GM21423 (cell line): ENCODE measurements around the gene CPNE7.
"Not testable (repeated sequence)": the region's sequence is repeated elsewhere in the genome, so short reads cannot be mapped to it uniquely, and the experiment has no call there.

ENCODE experiments used
- ATAC-seq: cut with Tn5 transposase; IDR thresholded peaks from one replicate; pipeline ENCODE4 v1.9.1; 2021; ENCODE audit warnings: mild to moderate bottlenecking, moderate library complexity; ENCODE audit not compliant: unreplicated experiment

CPNE7 gene

DNA sequence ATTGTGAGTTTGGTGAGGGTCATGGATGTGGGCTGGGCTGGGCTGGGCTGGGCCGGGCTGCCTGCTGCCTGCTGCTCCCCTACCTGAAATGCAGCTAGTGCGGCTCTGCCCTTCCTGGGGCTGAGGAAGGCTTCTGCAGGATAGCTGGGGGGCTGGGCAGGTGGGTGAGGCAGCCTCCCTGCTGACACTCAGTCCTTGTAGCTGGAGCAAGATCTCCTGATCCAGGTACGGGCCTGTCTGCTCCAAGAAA lies 10.4 kb upstream of the CPNE7 start:
- no peak for ATAC-seq

DNA sequence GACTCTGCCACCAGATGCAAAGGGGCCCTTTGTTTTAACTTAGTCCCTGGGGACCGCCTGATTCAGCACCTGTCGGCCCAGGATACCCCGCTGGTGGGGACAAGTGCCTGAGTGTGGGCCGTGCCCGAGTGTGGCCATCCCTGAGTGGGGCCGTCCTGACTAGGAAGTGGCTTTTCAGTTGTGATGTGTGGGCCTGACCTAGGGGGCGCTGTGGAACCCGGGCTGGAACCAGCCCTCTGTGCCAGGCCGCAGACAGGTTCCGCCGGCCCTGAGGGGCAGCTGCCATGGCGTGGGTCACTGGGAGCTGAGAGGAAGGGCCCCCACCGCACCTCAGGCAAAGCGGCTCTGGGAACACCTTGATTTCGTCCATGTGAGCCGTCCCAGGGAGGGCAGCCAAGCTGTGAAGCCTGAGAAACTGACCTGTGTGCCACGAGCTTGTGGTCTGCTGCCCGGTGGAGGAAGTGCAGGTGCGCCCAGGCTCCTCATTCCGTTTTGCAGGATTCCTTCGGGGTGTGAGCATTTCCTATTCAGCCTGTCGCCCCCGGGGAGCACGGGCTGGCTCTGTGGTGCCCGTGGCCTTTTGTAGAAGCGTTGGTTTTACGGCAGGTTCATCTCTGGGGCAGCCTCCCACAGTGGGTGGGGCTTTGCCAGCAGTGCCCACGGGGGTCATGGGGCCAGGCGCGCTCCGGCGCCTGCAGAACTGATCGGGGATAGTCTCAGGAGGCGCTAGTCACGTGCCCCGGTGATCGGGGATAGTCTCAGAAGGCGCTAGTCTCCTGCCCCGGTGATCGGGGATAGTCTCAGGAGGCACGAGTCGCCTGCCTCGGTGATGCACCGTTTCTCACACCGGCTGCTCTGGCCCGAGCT lies 9.8 kb upstream of the CPNE7 start:
- no peak for ATAC-seq

DNA sequence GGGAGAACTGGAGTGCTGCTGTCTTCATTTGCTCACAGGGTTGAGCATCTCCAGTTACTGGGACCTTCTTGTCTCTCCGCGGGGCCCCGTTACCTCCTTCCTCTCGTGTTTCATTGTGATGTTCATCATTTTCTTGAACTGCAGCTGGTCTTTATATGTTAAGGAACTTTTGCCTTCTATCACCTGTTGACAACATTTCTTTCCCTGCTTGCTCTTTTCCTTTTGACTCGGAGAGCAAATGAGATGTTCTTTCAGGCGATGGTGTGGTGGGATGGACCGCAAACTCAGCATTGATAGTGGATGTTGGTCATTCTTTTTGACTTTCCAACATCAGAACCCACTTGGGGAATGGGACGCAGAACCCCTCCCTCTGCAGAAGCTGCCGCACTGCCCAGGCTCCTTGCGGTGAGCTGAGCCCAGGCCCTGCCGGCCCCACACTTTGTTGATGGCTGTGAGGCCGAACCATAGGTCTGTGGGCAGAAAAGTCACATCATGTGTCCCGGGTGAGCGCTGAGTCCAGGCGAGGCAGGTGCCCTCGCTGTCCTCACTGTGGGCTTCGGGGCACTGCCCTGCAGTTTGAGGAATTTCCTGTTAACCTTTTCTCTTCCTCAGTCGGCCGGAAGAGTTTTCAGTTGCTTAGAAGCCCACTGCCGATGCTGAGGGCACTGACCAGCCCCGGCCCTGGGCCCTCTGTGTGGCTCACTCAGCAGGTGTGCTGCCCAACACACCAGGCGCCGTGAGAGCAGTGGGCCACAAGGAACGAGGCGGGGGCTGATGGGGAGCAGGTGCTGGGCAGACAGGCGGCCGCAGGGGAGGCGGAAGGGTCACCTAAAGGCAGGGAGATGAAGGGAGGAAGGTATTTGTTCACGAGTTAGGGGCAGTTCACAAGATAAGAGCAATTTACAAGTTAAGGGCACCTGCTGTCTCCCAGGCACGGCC lies 7.6 kb upstream of the CPNE7 start:
- ATAC-seq: no peak

DNA sequence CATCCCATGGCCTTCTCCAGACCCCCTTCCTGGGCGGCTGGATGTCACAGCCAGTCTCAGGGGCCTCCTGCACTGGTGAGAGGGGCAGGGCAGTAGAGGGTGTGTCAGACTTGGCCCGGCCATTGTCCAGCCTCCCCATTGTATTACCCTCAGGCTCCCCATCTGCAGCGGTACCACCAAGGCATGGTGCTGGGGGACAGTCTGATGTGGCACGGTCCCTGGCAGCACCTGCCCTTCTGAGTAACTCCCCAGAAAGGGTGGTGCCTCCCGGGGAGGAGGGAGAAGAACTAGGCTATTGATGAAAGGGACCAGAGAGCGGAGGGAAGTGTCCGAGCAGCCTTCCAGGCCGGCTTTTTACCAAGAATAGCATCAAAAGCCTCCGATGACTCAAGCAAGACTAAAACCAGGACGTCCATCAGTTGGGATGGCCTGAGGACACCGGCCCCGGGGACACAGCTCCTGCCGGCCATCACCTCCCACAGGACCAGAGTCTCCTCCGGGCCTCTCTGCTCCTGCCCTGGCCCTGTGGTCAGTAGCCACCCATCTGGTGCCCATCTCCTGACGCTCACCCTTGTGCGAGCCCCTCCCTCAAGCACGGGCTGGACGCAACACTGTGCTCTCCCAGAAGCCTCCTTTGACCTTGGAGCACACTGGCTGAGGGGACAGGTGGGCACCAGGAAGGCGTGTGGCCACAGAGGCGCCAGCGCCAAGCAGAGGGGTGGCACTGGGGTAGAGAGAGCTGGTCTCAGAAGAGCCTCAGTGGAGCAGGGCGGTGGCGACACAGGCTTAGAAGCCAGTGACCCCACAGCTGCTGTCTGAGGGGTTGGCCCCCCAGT lies 5.8 kb upstream of the CPNE7 start:
- ATAC-seq: no peak

DNA sequence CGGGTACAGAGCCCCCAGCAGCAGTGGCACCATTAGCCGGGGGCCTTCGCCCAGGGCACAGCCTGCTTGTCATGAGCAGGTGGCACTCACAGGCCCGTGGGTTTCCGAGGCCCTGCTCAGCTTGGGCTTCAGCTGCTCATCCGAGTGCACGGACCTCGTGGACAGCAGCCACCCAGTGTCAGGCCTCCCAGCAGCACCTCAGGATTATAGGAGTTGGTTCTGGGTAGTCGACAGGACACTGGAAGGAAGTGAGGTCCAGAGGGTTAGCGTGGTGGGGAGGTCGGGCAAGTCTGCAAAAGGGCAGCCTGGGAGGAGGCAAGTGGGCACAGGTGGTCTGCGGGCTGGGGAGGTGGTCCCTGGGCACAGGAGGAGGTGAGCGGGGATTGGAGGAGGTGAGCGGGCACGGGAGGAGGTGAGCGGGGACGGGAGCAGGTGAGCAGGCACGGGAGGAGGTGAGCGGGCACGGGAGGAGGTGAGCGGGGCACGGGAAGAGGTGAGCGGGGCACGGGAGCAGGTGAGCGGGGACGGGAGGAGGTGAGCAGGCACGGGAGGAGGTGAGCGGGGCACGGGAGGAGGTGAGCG lies 5.1 kb upstream of the CPNE7 start:
- no peak for ATAC-seq

DNA sequence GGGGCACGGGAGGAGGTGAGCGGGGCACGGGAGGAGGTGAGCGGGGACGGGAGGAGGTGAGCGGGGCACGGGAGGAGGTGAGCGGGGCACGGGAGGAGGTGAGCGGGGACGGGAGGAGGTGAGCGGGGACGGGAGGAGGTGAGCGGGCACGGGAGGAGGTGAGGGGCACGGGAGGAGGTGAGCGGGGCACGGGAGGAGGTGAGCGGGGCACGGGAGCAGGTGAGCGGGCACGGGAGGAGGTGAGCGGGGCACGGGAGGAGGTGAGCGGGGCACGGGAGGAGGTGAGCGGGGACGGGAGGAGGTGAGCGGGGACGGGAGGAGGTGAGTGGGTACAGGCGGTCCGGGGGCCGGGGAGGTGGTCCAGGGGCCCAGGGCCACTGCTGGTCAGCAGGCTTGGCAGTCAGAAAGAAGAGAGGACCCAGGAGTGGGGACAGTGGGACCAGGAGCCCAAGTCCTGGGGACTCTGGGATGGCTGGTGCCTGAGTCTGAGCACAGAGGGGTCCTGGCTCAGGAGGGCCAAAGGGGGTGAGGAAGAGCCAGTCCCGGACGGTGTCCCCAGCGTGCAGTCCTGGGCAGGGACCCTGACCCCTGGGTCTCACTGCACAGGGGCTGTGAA lies 4.5 kb upstream of the CPNE7 start:
- ATAC-seq: not testable (repeated sequence)

DNA sequence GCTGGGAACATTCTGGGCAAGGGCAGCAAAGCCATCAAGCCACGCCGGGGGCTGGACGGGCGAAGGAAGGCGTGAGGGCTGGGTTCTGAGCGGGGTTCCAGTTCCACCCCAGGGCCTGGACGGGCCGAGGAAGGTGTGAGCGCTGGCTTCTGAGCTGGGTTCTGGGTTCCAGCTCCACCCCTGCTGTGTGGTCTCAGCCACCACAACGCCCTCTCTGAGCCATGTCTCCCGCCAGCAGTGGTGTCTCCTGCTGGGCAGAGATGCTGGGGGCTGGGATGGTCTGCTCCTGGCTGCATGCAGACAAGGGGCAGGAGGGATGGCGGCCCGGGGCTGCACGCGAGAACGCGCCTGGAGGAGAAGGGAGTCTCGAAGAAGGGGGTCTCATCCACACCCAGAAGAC lies 3.9 kb upstream of the CPNE7 start:
- ATAC-seq: no peak

DNA sequence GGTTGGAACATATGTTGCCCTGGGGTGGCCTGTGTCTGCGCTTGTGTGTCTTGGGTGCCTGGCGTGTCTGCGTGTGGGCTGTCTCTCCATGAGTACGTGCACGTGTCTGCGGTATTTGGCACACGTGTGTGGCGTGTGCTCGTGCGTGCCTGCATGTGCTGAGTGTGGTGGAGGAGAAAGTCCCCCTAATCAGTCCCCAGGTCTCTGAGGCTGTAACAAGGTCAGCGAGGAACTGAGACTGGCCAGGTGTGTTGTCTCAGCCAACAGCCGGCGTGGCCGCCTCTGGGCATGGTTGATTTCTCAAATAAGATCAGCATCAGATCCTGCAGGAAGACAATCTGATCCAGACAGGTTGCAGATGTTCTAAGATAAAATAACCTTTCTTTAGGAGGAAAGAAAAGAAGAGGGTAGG lies 3.5 kb upstream of the CPNE7 start:
- ATAC-seq: no peak

DNA sequence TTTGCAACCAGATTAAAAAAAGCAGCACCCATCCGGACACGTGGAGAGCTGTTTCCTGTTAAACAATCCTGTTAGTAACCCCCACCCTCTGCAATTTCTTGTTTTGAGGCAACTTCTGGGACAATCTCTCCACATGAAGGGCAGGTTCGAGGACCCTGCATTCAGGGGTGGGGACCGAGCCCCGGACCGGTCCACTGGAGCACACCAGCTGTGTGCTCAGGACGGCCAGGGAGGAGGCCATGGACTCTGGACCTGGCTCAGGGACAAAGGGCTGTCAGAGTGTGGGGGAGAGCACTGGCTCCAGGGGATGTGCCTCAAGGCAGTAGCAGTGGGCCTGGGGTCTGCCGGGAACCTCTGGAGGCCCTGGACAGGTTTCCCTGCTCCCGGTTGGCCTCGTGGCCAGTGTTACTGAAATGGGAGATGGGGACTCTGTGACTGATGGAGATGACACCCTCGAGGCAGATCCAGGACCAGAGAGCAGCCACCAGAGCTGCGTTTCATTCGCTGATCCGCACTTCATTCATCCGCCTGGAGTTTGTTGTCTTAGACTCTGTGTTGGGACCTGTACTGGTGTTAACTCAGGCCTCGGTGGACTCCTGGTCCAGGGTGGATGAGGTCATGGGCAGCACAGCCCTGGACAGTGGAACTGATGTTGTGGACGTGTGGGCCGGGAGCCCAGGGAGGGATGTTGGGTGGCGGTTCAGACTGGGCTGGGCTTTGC lies 2.9 kb upstream of the CPNE7 start:
- no peak for ATAC-seq

DNA sequence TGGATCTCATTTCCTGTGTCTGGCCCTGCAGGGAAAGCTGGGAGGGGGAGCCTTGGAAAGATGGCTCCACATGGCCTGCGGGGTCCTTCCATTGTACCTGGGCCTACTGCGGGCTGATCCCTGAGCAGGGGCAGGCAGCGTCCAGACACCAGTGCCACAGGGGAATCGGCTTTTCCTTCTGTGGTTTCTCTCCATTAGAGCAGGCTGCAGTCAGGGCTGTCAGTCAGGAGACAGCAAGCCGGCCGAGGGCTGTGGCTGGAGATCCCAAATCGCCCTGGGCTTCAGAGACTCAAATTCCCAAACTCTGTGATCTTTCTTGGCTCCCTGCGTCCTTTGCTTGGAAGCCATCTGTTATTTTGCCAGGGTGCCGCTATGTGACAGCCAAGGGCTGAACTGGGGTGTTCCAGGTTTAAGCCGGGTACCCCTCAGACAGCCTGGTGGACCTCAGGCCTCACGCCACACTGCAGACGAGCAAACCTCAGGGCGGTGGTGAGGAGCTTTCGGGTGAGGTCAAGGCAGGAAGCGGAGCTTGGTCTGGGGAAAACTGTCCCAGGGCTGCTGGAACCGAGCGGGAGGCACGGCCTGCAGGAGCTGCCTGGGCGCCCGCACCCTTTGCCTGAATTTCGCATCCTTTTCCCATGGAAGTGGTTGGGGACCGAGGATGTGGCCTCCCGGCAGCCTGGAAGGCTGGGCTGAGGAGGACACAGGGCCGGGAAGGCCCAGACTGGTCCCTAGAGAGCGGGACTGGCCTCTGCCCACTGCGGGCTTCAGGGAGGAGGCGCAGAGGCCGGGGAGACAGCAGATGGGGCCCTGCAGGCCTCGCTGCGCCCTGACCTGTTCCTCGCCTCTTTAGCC lies 1.5 kb upstream of the CPNE7 start:
- ATAC-seq: no peak

DNA sequence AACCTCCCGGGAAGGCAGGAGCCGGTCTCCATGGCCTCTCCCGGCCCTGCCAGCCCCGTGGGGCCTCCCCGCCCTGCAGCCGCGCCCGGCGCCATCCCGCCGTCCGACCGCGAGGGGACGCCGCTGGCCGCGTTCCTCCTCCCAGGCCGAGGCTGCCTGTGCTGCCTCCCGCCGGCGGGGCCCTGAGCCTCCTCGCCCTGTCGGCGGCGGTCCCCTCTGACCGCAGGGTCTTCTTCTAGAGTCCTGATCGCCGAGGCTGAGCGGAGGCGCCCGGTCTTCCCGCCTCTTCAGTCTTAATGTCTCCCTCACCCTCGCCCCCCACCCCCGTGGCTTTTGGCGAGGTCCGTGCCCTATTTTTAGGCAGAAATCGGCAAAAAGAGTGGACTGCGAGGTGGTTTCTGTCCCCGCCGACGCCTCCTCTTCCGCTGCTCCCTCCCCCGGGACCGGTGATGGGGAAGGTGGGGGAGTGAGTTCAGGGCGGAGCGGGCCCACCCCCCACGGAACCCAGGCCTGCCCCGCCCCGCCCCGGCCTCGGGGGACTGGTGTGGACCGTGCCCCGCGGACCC lies 794 bp upstream of the CPNE7 start:
- peak; percentile 41 for ATAC-seq

DNA sequence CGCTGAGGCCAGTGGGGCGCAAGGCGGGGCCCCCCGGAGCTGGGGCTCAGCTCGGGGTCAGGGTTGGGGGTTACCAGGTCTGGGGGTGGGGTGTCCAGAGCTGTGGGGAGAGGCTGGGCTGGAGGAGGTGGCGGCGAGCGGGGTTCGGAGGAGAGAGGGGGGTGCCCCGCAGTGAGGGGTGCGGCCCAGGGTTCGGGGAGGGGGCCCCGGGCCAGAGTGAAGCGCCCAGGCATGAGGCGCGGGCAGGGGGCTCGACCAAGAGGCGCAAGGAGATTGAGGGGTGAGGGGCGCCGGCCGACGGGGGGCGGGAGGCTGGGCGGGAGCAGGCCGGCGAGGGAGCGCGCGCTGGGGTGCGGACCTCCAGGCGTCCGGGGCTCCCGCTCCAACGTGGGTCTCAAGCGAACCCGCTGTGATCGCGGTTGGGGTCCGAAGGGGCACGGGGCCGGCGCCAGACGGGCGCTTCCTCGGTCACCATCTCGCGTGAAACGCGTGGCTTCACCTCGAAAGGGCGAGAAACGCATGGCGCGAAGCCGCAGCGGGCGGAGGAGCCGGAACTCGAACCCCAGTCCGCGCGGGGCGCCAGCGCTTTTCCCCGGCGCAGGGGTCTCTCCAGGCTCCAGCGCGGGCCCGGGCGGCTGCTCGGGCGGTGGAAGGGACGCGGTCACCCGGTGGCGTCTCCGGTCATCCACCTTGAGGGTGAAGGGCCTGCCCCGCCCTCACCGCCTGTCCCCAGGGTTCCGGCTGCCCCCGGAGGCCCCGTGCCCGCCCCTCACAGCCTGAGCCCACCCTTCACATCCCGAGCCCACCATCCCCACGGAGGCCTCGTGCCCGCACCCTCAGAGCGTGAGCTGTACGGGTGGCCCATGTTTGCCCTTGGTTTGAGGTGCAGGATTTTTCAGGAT lies 846 bp downstream of the CPNE7 start:
- ATAC-seq: no peak

DNA sequence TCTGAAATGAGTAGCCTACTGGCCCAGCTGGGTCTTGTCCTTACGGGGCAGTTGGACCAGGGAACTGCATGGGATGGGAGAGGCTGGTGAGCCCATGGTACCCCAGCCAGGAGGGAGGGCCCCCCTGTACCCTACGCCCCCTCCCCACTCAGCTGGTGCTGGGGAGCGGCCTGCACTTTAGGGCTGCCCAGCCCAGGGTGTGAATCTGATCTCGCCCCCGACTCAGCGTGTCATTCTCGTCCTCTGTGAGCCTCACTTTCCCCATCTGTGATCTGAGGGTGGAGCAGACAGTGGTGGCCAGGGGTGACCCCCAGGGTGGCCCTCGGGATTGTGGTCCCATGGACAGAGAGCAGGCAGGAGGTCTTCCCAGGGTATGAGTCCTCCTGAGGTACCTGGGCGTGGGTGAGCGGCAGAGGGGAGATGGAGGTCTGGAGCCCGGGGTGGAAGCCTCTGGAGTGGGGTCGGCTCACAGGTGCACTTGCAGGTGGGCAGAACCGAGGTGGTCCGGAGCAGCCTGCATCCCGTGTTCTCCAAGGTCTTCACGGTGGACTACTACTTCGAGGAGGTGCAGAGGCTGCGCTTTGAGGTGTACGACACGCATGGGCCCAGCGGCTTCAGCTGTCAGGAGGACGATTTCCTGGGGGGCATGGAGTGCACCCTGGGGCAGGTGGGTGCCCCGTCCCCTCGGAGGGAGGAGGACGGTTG lies 1.6 kb downstream of the CPNE7 start:
- ATAC-seq: no peak

DNA sequence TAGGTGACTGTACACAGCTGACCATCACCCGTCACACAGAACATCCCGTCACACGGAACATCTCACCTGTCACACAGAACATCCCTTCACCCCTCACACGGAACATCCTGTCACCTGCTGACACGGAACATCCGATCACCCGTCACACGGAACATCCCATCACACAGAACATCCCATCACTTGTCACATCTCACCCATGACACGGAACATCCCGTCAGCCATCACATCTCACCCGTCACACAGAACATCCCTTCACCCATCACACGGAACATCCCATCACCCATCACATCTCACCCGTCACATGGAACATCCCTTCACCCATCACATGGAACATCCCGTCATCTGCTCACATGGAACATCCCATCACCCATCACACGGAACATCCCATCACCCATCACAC lies 3.8 kb downstream of the CPNE7 start:
- no peak for ATAC-seq

DNA sequence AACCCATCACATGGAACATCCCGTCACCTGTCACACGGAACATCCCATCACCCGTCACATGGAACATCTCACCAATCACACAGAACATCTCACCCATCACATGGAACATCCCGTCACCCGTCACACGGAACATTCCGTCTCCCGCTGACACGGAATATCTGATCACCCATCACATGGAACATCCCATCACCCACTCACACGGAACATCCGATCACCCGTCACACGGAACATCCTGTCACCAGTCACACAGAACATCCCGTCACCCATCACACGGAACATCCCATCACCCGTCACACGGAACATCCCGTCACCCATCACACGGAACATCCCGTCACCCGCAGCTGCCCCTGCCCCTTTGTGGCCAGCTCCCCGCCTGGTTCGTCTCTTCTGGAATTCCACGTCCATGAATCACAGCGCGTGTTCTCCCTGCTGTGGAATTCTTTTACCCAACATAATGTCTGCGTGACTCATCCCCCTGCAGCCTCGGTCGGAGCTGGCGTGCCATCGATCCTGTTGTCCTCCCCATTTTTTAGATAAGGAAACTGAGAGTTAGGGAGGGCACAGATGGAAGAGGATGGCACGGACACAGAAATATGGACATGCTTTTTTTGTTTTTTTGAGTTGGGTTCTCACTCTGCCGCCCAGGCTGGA lies 5.6 kb downstream of the CPNE7 start:
- no peak for ATAC-seq

DNA sequence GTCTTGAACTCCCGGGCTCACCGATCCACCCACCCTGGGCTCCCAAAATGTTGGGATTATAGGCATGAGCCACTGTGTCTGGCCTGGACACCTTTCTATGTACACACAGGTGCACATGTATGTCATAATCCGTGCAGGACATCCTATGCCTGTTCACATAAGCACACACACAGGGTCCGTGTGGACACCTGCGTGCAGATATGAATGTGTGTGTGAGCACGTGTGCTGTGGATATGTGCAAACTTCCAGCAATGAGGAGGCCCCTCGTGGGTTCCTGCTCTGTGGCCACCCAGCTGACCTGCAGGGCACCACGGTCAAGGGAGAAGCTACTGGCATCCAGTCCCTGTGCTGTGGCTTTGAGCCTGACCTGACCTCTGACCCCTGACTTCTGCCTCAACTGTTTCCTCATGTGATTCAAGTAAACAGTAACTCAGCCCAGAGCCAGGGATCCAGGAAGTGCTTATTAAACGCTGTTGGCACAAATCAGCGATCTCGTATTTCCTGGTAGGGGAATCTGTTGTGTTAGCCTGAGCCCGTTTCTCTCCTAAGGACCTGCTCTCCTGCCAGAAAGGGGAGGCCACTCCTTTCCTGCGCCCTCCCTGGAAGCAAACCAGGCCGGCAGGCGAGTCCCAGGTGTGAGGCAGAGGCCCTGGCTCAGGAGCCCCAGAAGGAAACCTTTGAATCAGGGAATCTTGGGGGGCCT lies 6.5 kb downstream of the CPNE7 start:
- no peak for ATAC-seq
